ENCODE measurements around the gene TRIM28.

- no peak for TF ChIP-seq PHB (CRISPR knock-in tag; IDR thresholded peaks at IDR 0.05)
- TF ChIP-seq ZNF174 (CRISPR knock-in tag; IDR thresholded peaks at IDR 0.05) = no peak
- no peak for TF ChIP-seq RERE (CRISPR knock-in tag; IDR thresholded peaks at IDR 0.05; ENCODE audit: borderline replicate concordance)
- no peak for TF ChIP-seq CTCF (IDR thresholded peaks at IDR 0.05 in 2 of 3, conservative IDR thresholded peaks at IDR 0.05 in 1 of 3; ENCODE audit: insufficient read depth in 2 of 3, low read depth in 1 of 3, low read length in 3 of 3)
These were observed 32.3 kb upstream of the TRIM28 start, which contains the start of gene SLC27A5 for GRCh38 chr19:58511353-58512208.

All from K562 (cell line).